Measurements from ENCODE around the gene MYCN. TPM values are rescaled to one million over a fixed set of nuclear protein-coding genes. Genes with fewer than 3 reads are reported as not detected.

Gene MYCN
- total and polyA plus RNA-seq, 4 donors: 7.9 to 25.8 (median 16.2) TPM

DNA sequence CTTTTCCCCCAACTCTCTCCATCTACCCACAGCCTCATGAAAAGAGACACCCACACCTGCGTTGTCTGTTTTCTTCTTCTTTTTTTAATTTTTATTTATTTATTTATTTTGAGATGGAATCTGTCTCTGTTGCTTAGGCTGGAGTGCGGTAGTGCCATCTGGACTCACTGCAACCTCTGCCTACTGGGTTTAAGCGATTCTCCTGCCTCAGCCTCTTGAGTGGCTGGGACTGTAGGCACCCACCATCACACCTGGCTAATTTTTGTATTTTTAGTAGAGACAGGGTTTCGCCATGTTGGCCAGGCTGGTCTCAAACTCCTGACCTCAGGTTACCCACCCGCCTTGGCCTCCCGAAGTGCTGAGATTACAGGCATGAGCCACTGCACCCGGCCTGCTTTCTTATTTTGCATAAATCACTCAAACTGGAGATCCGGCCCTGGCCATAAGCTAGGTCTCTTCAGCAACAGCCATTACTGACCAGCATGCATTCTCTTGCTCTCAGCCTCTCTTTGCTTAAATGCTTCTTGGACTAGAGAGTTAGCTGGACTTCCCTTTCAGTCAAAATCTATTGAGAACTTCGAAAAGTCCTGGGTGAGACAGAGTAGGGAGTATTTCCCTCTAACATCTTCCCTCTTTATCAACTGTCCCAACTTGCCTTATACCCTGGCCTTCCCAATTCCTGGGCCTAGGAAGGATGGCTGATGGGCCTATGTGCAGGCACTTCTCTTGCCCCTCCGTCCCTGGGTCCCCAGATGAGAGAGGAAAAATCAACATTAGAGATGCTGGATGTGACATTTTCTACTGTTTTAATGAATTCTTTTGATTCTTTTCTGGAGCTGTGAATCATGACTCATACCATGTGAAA is 27.3 kb downstream of the MYCN start:
- no peak for DNase-seq (ENCODE audit: low read depth in 4 of 6, low spot score in 6 of 6)
- Histone ChIP-seq H3K4me3 (ENCODE audit: low read depth, low read length) (no peak overlapping the region), H3K36me3 (ENCODE audit: control insufficient read depth, insufficient read depth, low read length) (no peaks in the 10 kb centered on the region), H3K27me3 (ENCODE audit: control insufficient read depth, insufficient read depth, low read length) (no peaks in the 10 kb centered on the region), H3K27ac (ENCODE audit: low read depth, low read length) (no peak overlapping the region), H3K4me1 (ENCODE audit: control insufficient read depth, insufficient read depth, low read length) (peaks cover 3% of the 10 kb centered on the region), H3K9me3 (ENCODE audit: control insufficient read depth, insufficient read depth, low read length) (no peaks in the 10 kb centered on the region)
- 86% methylated on average over 6 of the region's 10 CpGs for WGBS (ENCODE audit: insufficient coverage)

DNA sequence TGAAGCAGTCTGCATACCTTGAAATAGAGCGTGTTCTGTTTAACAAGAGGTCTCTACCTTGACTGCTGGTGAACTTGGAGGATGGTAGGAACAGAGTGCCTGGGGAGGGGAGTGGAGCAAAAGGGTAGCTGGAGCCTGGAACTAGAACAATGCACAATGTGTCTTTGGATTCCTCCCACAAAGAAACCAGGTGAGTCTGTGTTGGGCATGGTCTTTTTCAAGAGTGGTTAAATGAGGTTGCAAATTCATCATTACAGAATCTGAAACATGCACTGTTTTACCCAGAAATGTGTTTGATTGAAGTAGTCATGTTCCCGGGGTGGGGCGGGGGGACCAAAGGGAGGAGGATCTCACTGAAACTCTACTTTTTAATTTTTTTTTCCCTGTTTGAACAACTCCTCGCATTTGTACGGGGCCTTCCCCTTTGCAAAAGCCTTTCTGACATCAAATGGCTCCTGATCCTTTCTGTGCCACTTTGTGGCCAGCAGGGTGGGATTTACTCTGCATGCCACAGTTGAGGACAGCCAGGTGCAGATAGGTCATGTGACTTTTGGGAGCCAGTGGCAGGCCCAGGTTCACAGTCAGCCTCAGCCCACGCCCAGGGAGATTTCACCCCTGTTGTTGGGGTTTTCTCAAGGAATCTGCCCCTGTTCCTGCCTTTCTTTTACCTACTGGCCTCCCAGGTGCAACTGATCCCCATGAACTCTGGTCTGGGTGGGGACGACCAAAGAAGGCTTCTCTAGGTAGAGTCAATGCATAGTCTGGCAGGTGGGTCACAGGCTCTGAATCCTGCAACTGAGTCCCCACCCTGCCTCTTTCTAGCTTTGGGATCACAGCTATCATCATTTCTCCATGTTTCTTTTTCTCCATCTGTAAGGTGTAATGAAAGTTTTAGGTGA is 28.2 kb downstream of the MYCN start:
- Histone ChIP-seq H3K27ac (ENCODE audit: low read depth, low read length) (no peak overlapping the region), H3K4me3 (ENCODE audit: low read depth, low read length) (no peak overlapping the region), H3K27me3 (ENCODE audit: control insufficient read depth, insufficient read depth, low read length) (no peaks in the 10 kb centered on the region), H3K36me3 (ENCODE audit: control insufficient read depth, insufficient read depth, low read length) (no peaks in the 10 kb centered on the region), H3K4me1 (ENCODE audit: control insufficient read depth, insufficient read depth, low read length) (peaks cover 3% of the 10 kb centered on the region), H3K9me3 (ENCODE audit: control insufficient read depth, insufficient read depth, low read length) (no peaks in the 10 kb centered on the region)
- DNase-seq (ENCODE audit: low read depth in 4 of 6, low spot score in 6 of 6): no peak
- WGBS (ENCODE audit: insufficient coverage): 100% methylated on average over 3 of the region's 7 CpGs

DNA sequence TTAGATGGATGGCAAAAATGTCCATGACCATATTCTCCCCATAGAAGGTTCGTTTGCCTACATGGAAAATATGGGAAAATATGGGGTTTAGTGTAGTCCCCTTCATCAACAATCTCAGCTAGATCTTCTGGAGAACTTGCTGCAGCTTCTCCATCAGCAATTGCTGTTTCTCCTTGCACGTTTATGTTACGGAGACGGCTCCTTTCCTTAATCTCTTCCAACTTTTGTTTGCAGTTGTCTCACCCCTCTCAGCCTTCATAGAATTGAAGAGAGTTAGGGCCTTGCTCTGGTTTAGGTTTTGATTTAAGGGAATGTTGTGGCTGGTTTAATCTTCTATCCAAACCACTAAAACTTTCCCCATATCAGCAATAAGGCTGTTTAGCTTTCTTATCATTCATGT is 28.9 kb downstream of the MYCN start:
- DNase-seq (ENCODE audit: low read depth in 4 of 6, low spot score in 6 of 6): no peak
- no peaks in the 10 kb centered on the region for H3K9me3 ChIP-seq (ENCODE audit: control insufficient read depth, insufficient read depth, low read length)
- no peak overlapping the region for H3K4me3 ChIP-seq (ENCODE audit: low read depth, low read length)
- H3K4me1 ChIP-seq (ENCODE audit: control insufficient read depth, insufficient read depth, low read length): peaks cover 3% of the 10 kb centered on the region
- H3K27me3 ChIP-seq (ENCODE audit: control insufficient read depth, insufficient read depth, low read length): no peaks in the 10 kb centered on the region
- no peak overlapping the region for H3K27ac ChIP-seq (ENCODE audit: low read depth, low read length)
- no peaks in the 10 kb centered on the region for H3K36me3 ChIP-seq (ENCODE audit: control insufficient read depth, insufficient read depth, low read length)
- 100% methylated on average over 1 of the region's 4 CpGs for WGBS (ENCODE audit: insufficient coverage)

DNA sequence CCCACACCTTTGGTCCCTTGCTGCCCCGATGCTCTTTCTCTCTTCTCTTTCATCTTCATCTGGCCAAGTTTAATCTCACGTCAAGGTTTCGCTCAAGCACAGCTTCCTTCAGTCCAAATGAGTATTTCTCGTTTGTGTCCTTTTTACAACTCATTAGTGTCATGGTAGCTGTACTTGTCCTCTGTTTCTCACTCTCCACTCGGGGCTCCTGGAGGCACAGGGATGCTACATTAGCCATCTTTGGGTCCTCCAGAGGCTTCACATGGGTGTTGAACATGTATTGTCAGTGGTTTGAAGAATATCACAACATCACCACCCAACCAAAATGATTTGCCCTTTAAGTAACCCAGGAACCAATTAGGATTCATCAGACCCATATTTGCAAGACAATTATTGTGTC is 30.4 kb downstream of the MYCN start:
- no peaks in the 10 kb centered on the region for H3K9me3 ChIP-seq (ENCODE audit: control insufficient read depth, insufficient read depth, low read length)
- no peaks in the 10 kb centered on the region for H3K36me3 ChIP-seq (ENCODE audit: control insufficient read depth, insufficient read depth, low read length)
- 92% methylated on average over 4 of the region's 5 CpGs for WGBS (ENCODE audit: insufficient coverage)
- no peak for DNase-seq (ENCODE audit: low read depth in 4 of 6, low spot score in 6 of 6)
- H3K27ac ChIP-seq (ENCODE audit: low read depth, low read length): no peak overlapping the region
- no peaks in the 10 kb centered on the region for H3K27me3 ChIP-seq (ENCODE audit: control insufficient read depth, insufficient read depth, low read length)
- H3K4me1 ChIP-seq (ENCODE audit: control insufficient read depth, insufficient read depth, low read length): peaks cover 1% of the 10 kb centered on the region
- H3K4me3 ChIP-seq (ENCODE audit: low read depth, low read length): no peak overlapping the region

DNA sequence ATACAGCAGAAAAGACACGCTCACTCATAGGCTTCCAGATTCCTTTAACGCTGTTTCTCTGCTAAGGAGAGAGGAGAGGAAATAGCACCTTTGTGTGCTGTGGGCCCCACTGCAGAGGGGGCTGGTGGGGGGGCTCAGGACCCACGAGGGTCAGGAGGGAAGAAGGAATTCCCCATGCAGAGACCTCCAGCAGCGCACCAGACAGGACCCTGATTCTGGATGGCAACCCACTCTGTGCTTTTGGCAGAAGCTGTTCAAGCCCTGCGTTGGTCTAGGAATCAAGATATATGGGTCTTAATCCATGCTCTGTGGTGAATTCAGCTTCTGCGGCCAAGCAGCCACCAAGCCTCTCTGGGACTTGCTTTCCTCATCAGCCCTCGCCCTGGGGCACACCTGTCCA is 31.0 kb downstream of the MYCN start:
- no peaks in the 10 kb centered on the region for H3K27me3 ChIP-seq (ENCODE audit: control insufficient read depth, insufficient read depth, low read length)
- no peak overlapping the region for H3K27ac ChIP-seq (ENCODE audit: low read depth, low read length)
- H3K4me3 ChIP-seq (ENCODE audit: low read depth, low read length): no peak overlapping the region
- WGBS (ENCODE audit: insufficient coverage): 50% methylated on average over 4 of the region's 7 CpGs
- no peak for DNase-seq (ENCODE audit: low read depth in 4 of 6, low spot score in 6 of 6)
- H3K36me3 ChIP-seq (ENCODE audit: control insufficient read depth, insufficient read depth, low read length): no peaks in the 10 kb centered on the region
- H3K4me1 ChIP-seq (ENCODE audit: control insufficient read depth, insufficient read depth, low read length): no peaks in the 10 kb centered on the region
- no peaks in the 10 kb centered on the region for H3K9me3 ChIP-seq (ENCODE audit: control insufficient read depth, insufficient read depth, low read length)

DNA sequence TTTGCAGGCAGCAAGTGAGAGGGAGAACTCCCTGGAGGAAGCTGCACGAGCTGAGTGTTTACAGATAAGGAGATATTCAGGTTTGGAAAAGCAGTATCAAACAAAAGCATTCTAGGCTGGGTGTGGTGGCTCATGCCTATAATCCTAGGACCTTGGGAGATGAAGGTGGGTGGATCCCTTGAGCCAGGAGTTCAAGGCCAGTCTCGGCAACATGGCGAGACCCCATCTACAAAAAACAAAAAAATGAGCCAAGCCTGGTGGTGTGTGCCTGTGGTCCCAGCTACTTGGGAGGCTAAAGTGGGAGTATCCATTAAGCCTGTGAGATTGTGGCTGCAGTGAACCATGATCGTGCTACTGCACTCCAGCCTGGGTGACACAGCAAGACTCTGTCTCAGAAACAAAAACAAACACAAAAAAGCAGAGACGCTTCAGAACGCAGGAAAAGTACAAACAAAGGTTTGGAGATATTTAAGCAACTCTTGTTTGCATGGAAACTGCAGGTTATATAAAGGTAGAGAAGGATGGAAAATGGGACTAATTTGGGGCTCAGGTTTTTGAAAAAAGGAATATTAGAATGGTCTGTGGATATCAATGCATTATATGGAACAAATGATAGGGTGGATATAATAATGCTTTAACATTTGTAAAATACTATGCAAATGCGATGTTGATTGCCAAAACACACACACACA is 31.6 kb downstream of the MYCN start:
- Histone ChIP-seq H3K27me3 (ENCODE audit: control insufficient read depth, insufficient read depth, low read length) (no peaks in the 10 kb centered on the region), H3K9me3 (ENCODE audit: control insufficient read depth, insufficient read depth, low read length) (no peaks in the 10 kb centered on the region), H3K27ac (ENCODE audit: low read depth, low read length) (no peak overlapping the region), H3K36me3 (ENCODE audit: control insufficient read depth, insufficient read depth, low read length) (no peaks in the 10 kb centered on the region), H3K4me1 (ENCODE audit: control insufficient read depth, insufficient read depth, low read length) (no peaks in the 10 kb centered on the region), H3K4me3 (ENCODE audit: low read depth, low read length) (no peak overlapping the region)
- no peak for DNase-seq (ENCODE audit: low read depth in 4 of 6, low spot score in 6 of 6)
- 86% methylated on average over 3 of the region's 7 CpGs for WGBS (ENCODE audit: insufficient coverage)

DNA sequence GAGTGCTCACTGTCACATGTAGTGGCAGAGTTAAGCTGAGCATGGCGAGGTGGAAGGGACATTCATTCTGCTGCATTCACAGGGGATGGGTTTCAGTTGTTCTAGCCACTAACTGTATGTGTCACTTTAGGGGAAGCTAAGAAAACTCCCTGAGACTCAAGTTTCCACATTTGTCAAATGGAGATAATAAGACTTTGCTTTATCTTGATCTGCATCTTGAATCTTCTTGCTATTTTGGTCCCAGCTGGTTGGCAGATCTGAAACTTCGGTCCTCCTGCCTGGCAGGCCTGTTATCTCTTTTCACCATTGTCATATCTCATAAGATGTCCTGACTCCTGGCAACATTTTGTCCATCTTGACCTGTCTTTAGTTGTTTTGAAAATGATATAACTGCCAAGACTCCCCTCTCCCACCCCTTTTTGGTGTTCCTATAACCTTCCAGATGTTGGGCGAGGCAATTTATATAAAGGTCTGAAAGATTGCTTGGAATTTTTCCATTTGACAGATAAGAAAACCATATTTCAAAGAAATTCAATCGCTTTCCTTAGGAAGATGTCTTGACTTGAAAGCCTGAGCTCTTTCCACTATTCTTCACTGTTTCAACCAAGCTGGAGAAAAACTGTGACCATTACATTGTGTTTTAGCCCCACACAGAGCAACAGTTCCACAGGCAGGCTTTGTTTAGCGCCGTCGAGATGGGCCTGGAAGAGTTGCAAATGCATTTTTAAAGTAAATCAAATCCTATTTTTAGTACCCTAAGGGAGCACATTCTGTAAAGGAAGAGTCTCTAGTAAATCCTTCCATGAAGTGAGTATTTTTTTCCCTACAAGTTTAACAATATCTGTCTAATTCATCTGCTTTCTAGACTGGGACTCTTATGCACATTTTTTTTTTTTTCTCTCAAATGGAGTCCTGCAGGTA is 33.4 kb downstream of the MYCN start:
- no peaks in the 10 kb centered on the region for H3K27me3 ChIP-seq (ENCODE audit: control insufficient read depth, insufficient read depth, low read length)
- no peaks in the 10 kb centered on the region for H3K4me1 ChIP-seq (ENCODE audit: control insufficient read depth, insufficient read depth, low read length)
- H3K36me3 ChIP-seq (ENCODE audit: control insufficient read depth, insufficient read depth, low read length): no peaks in the 10 kb centered on the region
- peak in 1 of 6 donors; percentile 55 for DNase-seq (ENCODE audit: low read depth in 4 of 6, low spot score in 6 of 6)
- 100% methylated on average over 2 of the region's 7 CpGs for WGBS (ENCODE audit: insufficient coverage)
- H3K4me3 ChIP-seq (ENCODE audit: low read depth, low read length): no peak overlapping the region
- H3K27ac ChIP-seq (ENCODE audit: low read depth, low read length): no peak overlapping the region
- no peaks in the 10 kb centered on the region for H3K9me3 ChIP-seq (ENCODE audit: control insufficient read depth, insufficient read depth, low read length)

DNA sequence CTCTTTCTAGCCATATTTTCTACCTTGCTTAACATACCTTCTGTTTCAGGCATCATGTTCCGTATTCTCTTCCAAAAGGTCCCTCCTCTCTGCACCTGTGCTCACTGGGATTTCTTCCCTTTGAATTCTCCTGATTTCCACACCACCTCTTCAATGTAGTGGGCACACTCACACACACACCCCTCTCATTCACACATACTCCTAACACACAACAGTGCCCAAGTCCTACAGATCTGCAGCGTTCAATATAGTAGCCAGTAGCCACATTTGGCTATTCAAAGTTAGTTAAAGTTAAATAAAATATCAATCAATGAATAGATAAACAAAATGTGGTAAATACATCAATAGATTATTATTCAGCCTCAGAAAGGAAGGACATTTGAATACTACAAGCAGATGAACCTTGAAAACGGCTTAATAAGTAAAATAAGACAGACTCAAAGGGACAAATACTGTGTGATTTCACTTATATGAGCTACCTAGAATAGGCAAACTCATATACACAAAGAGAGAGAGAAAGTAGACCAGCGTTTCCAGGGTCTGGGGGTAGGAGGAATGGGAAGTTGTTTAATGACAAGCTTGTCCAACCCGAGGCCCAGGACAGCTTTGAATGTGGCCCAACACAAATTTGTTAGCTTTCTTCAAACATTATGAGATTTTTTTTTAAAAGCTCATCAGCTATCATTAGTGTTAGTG is 34.4 kb downstream of the MYCN start:
- Histone ChIP-seq H3K4me3 (ENCODE audit: low read depth, low read length) (no peak overlapping the region), H3K27ac (ENCODE audit: low read depth, low read length) (no peak overlapping the region), H3K27me3 (ENCODE audit: control insufficient read depth, insufficient read depth, low read length) (no peaks in the 10 kb centered on the region), H3K4me1 (ENCODE audit: control insufficient read depth, insufficient read depth, low read length) (no peaks in the 10 kb centered on the region), H3K9me3 (ENCODE audit: control insufficient read depth, insufficient read depth, low read length) (no peaks in the 10 kb centered on the region), H3K36me3 (ENCODE audit: control insufficient read depth, insufficient read depth, low read length) (no peaks in the 10 kb centered on the region)
- WGBS (ENCODE audit: insufficient coverage): 100% methylated on average over 1 of the region's 5 CpGs
- no peak for DNase-seq (ENCODE audit: low read depth in 4 of 6, low spot score in 6 of 6)

Data from spinal cord (tissue), 10 donors.